GM21360 (cell line): ENCODE measurements around the gene ZSCAN2.
"Not testable (repeated sequence)": the region's sequence is repeated elsewhere in the genome, so short reads cannot be mapped to it uniquely, and the experiment has no call there.

Source experiments
- ATAC-seq: cut with Tn5 transposase; IDR thresholded peaks from one replicate; pipeline ENCODE4 v1.9.1; 2021; ENCODE audit warnings: mild to moderate bottlenecking, moderate library complexity; ENCODE audit not compliant: unreplicated experiment

The ZSCAN2 gene

GRCh38 chr15:84600687-84601554 lies at the start of gene ZSCAN2:
Gene ZSCAN2, plus strand, starts transcription at chr15:84601009. Its CDS starts 2,919 bp downstream, at chr15:84603928.
- ATAC-seq, result peak; percentile 92

GRCh38 chr15:84551624-84552023 lies 49.2 kb upstream of the ZSCAN2 start:
- ATAC-seq, result not testable (repeated sequence)

DNA sequence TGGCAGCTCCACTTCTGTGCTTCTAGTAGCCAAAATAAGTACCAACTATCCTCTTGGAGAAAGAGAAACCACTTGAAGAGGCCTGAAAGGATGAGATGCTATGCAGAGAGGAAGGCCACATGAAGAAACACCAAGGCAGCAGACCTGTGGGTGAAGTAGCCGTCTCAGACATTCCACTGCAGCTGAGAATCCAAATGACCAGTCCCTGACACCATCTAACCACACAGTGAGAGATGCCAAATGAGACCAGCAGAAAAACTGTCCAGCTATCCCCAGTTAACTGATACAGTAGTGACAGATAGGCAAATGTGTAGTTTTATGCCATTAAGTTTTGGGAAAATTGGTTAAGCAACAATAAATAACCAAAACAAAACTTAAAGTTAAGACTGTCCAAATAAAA lies 47.9 kb upstream of the ZSCAN2 start:
- ATAC-seq, result no peak

- ATAC-seq, result not testable (repeated sequence)
Measured at GRCh38 chr15:84556690-84557089, 44.1 kb upstream of the ZSCAN2 start.

- ATAC-seq, result not testable (repeated sequence)
Measured at GRCh38 chr15:84568021-84568420, 32.8 kb upstream of the ZSCAN2 start.

DNA sequence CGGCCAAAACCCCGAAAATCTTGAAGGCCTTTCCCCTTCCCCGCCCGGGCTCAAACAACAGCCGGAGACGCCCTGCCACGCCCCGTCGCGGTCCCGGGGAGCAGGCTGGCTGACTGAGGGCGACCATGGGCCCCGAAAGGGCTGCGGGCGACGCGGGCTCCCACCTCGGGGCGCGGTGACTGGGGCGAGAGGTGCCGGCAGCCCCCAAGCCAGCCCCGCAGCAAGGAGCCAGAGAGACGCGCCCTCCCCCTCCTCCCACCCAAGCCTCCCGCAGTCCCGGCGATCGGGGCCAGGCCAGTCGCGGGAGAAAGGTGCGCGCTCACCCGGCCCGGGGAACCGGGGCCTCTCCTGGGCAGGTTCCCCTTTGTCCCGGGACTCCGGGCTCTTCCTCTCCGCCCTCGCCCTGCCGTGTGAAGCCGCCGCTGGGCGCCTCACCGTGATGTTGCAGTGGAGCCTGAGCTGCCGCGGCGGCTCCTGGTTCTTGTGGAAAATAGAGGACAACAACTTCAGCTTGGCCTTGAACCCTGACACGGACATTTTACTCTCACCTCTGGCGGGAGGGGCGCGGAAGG lies 30.6 kb upstream of the ZSCAN2 start:
- ATAC-seq, result no peak

- no peak for ATAC-seq
Measured at GRCh38 chr15:84572231-84572630, 28.6 kb upstream of the ZSCAN2 start.

- ATAC-seq, result no peak
Measured at GRCh38 chr15:84575493-84575892, 25.3 kb upstream of the ZSCAN2 start.

DNA sequence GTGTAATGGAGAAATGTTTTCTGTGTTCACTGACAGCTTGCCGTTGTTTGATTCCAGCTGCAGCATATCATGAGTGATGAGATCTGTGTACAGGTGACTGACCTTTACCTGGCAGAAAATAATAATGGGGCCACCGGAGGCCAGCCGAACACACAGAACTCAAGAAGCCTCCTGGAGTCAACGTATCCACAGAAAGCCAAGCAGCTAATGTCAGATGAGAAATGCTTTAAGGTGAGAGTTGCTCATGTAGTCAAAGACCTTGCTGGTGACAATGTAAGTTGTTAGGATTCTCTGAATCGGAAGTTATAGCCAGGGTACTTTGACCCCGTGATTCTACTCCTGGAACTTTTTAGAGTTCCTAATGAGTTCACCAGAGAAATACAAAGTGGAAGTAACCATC lies 22.9 kb upstream of the ZSCAN2 start:
- ATAC-seq, result not testable (repeated sequence)

- ATAC-seq, result not testable (repeated sequence)
Measured at GRCh38 chr15:84579261-84579721, 21.5 kb upstream of the ZSCAN2 start.

DNA sequence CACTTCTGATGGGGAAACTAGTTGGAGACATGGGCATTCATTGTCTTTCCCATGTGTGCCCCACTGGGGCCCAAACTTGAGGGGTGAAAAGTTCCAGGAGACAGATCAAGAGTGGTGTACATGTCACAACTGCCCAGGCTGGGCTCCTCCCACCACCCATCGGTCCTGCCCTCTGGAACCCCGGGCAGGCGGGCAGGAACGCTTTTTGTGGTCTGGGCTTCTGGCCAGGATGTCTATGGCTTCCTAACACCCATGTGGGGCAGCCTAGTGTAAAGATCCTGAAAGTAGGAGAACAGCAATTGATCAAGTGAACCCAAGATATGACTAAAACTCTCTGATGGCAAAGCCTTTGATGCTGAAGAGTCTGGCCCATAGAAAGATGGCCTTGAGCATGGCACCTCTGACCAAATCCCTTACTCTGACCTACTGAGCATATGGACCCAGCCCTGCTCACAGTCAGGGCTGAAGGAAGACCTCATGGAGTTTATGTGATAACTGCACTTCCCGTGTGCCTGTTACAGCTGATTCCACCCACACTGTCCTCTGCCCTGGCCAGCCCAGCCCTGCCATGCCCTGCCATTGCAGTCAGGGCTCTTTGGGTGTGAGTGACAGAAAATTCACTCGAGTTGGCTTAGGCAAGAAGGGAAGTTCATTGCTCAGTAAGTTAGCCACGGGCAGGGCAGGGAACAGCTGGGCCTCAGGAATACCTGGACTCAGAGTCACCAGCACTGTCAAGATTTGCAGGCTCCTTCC lies 19.0 kb upstream of the ZSCAN2 start:
- not testable (repeated sequence) for ATAC-seq

- no peak for ATAC-seq
Measured at GRCh38 chr15:84582583-84583157, 18.1 kb upstream of the ZSCAN2 start.

DNA sequence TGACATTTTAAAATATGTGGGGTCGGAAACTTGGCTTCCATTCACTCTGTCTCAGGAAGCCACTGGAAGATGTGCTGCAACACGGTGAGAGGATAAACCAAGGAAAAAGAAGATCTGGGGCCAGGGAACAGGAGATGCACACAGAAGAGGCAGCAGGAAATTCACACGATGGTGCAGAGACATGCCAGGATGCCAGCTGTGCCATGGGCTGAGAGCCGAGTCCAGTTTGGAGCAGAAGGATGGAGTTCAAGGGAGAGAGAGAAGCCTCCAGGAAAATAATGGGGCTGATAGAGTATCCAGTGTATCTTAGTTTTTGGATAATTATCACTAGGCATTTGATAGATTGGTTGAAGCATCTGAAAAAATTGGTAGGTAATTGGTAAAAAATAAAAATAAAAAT lies 16.9 kb upstream of the ZSCAN2 start:
- ATAC-seq, result not testable (repeated sequence)

GRCh38 chr15:84586696-84587095 lies 14.1 kb upstream of the ZSCAN2 start:
- no peak for ATAC-seq

- ATAC-seq, result peak; percentile 98
Measured at GRCh38 chr15:84588053-84588874, 12.5 kb upstream of the ZSCAN2 start.

DNA sequence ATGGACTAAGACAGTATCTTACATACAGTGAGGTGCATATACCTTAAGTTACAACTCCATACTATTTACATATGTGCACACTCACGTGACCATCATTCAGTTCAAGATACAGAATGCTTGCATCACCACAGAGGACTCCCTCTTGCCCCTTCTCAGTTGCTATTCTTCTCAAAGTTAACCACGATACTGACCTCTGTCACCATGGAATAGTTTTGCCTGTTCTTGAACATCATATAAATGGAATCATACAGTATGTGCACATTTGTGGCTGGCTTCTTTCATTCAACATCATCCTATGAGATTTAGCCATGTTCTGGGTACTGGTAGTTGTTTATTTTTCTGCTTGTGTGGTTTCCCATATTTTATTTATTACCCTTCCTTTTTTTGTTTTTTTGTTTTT lies 10.4 kb upstream of the ZSCAN2 start:
- no peak for ATAC-seq

DNA sequence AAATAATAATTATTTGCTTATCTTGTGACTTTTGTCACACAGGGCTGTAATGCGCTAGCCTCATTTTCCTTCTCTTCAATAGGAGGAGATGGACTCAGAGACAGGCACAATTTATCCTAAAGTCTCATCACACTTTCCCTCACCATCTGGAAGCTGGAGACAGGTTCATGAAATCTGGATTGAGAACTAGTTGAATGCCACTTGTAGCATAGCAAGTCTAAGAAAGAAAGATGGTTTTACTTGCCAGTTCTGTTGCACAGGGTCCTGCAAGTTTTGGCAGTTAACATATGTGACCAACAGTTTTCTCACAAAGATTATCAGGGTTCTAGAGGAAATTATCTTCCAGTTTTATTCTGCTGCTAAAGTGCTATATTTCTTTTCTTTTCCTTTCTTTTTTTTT lies 9.0 kb upstream of the ZSCAN2 start:
- ATAC-seq, result no peak

DNA sequence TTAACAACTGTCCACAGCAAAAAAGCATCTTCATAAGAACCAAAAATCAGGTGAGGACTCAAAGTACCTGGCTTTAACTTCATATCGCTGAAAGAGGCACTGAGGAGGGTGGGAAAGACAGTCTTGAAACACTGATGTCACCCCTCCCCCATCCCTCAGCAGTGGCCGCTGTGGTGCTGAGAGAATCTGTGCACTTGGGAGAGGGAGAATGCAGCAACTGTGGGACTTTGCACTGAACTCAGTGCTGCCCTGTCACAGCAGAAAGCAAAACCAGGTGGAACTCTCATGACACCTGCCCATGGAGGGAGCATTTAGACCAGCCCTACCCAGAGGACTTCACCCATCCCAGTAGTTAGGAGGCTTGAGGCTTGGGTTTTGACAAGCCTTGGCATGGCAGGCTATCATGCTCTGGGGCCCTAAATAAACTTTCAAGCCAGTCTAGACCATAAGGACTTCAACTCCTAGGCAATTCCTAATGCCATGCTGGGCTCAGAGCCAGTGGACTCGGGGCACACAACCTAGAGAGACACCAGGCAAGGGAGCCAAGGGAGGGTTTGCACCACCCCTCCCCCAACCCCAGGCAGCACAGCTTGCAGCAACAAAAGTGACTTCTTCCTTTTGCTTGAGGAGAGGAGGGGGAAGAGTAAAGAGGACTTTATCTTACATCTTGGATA lies 6.1 kb upstream of the ZSCAN2 start:
- ATAC-seq, result no peak

DNA sequence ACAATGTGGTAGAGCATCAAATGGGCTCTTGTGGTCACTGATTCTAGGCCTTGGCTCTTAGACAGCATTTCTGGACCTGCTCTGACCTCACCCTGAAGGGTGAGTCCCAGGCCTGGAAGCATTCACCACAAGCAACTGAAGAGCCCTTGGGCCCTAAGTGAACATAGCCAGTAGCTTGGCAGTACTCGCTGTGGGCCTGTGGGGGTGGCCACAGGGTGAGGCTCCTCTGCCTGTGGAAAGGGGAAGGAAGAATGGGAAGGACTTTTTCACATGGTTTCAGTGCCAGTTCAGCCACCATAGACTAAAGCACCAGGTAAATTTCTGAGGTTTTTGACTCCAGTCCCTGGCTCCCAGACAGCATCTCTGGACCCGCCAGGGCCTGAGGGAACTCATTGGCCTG lies 5.1 kb upstream of the ZSCAN2 start:
- ATAC-seq, result no peak

GRCh38 chr15:84597296-84597695 lies 3.5 kb upstream of the ZSCAN2 start:
- no peak for ATAC-seq
